Measurements from ENCODE around the gene FANCC.
"Not testable (repeated sequence)": the region's sequence is repeated elsewhere in the genome, so short reads cannot be mapped to it uniquely, and the experiment has no call there.

Gene FANCC

DNA sequence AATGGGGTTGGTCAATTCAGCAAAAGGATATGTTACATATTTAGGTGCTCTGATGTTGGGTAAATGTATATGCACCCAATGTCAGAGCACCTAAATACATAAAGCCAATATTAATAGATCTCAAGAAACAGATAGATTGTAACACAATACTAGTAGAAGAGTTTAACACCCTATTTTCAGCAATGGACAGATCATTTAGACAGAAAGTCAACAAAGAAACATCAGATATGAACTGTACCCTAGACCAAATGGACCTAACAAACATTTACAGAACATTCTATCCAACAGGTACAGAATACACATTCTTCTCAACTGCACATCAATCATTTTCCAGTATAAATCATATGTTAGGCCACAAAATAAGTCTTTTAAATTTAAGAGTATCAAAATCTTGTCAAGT lies 35.2 kb downstream of the FANCC start:
- DNase-seq, result no peak

DNA sequence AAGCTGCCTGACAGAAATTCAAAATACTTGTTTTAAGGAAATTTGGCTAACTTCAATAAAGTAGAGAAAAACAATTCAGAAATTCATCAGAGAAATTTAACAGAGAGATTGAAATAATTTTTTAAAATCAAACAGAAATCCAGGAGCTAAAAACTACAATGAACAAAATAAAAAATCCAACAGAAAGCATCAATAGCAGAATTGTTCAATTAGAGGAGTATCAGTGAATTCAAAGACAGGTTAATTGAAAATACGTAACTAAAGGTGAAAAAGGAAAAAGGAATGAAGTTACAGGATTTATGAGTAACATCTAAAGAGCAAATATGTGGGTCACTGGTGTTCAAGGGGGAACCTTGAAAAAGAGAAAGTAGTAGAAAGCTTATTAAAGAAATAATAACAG lies 36.8 kb downstream of the FANCC start:
- DNase-seq, result no peak

DNA sequence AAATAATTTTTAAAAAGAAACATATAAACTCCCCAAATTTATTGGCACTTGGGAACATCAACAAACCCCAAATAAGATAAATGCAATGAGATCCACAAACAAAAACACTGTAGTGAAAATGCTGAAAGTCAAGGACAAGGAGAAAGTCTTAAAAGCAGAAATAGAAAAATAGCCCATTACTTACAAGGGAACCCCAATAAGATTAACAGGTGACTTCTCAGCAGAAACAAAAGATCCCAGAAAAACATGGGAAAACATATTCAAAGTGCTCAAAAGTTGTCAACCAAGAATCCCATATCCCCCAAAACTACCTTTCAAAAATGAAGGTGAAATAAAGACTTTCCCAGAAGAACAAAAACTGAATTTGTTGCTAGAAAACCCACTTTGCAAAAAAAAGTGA lies 40.0 kb downstream of the FANCC start:
- no peak for DNase-seq

DNA sequence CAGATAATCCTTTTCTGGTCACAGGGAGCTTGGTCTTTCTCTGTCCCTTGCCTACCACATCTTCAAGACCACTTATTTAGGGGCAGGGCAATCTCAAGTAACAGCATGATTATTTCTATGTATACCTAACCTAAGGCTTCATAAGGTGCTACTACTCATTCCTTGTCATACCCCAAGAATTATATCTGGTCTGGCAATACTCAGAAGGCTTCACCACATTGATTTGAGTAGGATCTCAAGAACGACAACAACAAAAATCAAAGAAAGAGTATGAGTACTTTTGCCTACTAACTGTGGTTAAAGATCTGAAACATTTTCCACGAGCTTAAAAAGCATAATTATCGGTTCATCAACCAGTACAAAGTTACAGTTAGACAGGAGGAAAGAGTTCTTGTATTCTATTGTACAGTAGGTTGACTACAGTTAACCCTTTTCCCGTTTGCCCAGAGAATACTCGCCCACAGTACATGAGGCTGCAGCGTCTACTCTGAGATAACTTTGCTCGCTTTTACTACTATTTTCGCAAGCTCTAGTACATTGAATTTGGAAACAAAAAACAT lies 41.0 kb downstream of the FANCC start:
- DNase-seq, result no peak

DNA sequence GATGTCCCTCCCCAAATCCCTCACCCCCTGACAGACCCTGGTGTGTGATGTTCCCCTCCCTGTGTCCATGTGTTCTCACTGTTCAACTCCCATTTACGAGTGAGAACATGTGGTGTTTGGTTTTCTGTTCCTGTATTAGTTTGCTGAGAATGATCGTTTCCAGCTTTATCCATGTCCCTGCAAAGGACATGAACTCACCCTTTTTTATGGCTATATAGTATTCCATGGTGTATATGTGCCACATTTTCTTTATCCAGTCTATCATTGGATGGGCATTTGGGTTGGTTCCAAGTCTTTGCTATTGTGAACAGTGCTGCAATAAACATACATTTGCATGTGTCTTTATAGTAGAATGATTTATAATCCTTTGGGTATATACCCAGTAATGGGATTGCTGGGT lies 43.3 kb downstream of the FANCC start:
- DNase-seq, result not testable (repeated sequence)

DNA sequence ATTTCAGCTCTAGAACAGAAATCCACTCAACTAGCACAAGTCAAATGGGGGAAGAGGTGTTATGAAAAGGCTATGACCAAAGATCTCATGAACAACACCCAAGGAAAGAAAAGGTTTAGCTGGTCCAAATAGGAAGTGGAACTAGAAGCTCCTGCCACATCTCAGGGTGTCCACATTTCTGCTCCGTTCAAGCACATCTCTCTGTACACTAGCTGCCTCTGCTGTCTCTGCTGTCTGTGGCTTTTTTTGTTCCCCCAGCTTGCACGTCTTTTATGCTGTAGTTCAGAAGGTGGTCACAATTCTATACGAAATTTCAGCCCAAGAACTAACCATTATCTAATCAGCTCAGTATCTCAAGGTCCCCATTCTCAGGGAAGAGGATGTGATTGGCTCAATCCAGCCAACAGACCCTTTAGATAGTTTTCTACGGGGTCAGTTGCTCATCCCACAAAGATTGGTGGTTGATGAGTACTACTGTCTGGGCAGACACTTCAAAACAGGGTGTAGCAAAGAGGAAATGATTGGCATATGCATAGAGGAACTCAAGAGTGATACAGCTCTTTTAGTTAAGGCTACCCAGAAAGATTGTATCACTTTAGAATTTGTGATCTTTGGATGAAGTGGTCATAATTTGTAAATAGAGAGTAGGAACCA lies 44.0 kb downstream of the FANCC start:
- no peak for DNase-seq

DNA sequence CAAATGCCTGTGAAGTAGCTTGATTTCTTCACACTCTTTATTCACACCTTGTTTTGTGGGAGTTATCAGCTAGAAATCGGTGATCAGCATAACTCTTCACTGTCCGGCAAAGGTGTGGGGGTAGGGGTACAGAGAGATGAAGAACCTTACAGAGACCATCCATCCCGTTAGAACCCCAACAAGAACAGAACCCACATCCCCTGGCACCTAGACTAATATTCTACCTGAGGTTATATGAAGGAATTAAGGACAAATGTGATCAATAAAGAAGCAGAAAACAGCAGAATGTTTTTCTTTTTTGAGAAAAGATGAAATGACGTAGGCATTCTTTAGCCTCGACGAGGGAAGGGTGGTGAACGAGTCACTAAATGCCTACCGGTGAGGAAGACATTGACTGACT lies 44.7 kb downstream of the FANCC start:
- DNase-seq, result no peak

DNA sequence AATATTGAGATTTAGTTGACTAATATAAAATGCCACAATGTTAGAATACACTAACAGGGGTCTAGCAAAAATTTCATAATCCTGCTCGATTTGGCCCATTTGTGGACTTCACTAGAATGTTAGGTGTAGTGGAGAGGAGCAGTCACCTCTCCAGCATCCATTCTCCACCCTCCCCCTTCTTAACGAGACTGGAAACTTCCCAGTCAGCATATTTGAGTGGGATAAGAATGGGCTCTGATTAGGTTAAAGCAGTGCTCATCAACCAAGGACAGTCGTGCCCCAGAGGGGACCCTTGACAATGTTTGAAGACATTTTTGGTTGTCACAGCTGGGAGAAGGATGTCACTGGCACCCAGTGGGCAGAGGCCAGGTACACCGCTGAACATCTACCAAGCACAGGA lies 46.7 kb downstream of the FANCC start:
- no peak for DNase-seq

DNA sequence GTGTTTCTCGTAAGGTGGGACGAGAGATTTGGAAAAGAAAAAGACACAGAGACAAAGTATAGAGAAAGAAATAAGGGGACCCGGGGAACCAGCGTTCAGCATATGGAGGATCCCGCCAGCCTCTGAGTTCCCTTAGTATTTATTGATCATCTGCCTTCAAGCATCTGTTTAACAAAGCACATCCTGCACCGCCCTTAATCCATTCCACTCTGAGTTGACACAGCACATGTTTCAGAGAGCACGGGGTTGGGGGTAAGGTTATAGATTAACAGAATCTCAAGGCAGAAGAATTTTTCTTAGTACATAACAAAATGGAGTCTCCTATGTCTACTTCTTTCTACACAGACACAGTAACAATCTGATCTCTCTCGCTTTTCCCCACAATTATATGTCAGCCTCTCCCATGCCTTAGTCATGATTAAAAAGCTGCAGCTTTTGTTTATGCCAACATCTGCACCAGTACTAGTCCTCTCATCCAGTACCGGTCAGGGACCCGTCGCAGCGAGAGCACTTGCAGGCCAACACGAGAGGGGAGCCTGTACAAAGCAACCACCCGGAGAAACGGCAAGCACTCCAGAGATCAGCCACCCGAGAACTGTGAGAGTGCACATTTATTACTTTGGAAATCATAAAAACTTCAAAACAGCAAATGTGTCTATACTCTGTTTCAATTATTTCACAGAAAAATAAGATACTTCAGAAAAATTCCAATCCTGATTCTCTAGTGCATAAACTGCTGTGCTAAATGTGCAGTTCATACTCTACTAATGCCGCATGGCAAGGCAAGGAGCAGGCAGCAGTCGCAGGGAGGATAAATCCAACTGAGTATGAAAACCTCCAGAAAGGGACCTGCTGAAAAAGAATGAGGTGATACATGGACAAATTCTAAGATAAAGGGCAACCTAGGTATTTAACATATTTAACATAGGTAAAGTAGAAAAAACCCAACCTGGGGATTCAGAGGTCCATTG lies 47.4 kb downstream of the FANCC start:
- DNase-seq, result not testable (repeated sequence)

DNA sequence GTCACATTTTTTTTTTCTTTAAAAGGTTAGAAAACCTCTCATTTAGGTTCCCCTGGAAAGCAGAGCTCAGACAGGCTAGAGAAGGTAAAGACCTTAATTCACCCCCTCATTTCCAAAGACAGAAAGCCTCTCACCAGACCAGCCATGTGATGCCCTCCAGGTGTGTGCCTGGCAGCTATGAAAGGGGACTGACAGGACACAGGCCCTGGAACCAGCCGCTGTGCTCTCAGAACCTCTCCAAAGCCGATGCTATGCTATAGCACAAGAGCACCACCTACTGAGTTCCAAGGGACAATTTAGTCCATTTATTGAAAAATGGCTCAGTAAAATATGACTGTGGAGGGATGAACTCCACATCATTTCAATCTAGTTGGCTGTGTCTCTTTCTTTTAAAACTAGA lies 48.8 kb downstream of the FANCC start:
- no peak for DNase-seq

DNA sequence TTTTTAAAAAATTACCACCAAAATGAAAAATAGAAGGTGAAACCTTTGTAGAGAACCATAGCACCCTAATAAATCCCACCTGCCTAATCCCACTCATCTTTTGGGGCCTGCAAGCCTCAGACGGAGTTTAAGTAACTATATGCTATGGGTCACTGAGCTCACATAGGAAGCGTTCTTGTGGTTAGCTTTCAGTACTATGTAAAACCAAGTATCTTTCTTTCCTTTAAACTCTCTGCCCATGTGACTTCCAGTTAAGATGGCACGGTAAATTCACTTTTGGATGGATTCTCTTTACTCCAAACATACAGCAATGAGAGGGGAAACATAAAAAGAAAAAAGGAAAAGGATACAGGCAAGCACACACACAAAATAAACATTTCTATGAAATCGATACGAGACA lies 50.9 kb downstream of the FANCC start:
- no peak for DNase-seq

DNA sequence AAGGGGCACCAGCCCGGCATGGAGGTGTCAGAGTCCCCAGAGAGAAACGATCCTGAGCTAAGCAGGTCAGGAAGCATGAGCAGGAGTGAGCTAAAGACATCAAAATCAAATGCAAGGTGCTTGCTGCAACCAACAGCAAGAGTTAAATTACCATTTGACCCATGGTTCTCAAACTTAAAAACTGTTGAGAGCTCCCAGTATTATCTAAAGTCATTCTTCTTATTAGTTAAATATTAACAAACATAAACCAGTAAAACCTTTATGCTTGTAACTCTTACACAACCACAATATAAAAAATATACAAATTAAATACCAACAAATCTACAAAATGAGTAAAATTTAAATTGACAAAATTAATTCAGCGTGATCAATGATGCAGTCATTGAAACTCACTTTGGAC lies 51.5 kb downstream of the FANCC start:
- DNase-seq, result no peak

DNA sequence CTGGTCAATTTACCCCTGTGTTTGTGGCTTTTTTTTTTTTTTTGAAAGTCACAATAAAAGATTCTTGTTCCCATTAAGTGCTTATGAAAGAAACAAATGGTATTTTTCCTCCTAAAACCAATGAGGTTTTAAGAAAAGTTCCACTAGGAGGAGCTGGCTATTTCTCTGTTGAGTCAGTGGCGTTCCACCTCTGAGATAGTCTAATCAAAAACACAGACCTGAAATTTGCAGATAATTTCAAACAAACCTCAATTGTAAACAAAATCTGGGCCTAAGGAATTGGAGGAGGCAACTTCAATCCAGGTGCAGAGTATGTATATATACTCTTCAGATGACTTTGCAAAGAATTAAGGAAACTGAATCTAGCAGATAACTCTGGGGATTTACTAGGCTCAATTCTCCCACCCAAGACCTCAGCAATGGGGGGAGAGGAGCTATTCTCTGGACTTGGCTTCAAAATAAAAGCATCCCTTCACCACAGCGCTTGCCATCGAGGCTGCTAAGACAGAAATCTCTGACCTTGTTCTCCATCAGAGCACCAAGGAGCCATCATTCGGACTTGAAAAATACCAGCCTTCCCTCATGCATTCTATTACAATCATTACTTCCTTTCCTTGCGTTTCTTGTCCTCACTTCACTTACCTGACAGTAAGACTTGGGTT lies 52.4 kb downstream of the FANCC start:
- no peak for DNase-seq

DNA sequence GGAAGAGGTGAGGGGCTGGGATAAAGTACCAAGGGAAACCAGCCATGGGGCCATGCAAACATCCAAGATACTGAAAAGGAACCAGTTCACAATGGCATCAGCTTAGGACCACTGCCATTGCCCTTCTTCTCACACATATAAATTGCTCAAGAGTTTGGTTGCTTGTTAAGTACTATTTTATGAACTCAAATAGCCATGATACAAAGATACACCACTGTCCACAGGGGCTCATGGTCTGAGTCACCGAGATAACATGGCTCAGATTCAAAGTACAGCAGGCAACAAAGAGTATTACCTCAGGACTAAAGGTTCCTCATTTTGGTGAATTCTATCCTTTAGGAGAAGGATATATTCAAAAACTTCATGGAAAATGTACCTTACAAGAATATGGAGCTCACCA lies 55.6 kb downstream of the FANCC start:
- no peak for DNase-seq

DNA sequence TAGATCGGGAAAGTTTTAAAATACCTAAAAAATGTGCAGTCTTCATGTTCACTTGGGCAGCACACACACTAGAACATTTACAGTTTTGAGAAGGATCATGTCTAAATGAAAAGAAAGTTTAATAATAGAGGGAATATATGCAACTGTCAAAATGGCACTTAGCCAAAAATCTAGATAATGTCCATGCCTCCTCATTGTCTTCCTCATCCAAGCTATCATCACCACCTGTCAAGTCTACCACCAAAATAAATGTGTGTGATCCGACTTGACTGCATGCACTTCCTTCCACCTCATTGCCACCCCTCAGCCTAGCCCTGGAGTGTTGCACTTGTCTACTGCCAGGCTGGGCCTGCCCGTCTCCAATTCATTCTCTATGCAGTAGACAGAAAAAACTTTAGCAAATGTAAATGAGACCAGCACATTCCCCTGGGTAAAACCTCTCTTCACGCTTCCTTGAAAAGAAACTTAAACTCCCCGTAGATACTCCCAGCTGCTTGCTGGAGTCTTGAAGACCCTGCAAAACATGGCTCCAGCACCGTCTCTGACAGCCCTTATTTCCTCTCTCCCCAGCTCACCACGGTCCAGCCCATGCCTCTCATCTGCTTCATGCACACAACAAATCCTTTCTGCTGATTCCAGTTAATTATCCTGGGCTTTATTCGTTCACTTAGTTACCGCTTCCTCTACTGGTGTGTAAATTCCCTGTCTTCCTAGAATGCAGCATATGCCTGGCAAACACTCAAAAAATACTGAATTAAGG lies 66.9 kb downstream of the FANCC start:
- DNase-seq, result peak; percentile 36

DNA sequence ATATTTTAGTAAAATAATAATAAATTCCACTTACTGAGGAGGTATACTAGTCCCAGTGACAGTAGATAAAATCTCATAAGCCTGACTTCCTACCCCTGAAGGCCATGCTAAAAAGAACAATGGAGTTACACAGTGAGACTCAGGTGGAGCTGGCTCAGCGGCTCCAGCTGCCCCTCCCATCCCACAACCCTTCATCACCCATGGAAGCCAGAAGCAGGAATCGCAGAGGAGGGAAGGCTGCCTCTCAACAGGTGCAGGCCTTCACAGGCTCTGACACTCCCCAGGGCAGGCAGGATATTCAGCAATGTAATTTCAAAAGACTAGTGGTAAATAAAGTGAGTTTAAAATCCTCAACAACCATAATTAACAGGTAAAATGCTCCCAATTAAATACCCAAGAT lies 67.5 kb downstream of the FANCC start:
- DNase-seq, result peak; percentile 15

DNA sequence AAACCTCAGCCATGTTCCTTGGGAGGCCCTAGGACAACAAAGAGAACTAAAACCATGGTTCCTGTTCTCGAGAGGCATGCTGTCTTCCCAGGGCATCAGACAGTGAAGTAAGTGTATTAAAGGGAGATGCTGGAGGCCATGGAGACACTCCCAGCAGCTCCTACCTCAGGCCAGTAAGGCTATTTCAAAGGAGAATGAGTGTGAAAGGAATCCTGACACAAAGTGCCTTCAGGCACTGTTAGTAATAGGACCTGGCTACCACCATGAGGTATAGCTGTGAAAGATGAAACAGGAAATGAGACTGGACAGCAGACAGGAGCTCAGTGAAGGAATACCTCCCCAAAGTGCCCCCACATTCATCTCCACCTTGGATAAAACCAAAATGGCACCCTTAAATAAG lies 71.0 kb downstream of the FANCC start:
- DNase-seq, result no peak

DNA sequence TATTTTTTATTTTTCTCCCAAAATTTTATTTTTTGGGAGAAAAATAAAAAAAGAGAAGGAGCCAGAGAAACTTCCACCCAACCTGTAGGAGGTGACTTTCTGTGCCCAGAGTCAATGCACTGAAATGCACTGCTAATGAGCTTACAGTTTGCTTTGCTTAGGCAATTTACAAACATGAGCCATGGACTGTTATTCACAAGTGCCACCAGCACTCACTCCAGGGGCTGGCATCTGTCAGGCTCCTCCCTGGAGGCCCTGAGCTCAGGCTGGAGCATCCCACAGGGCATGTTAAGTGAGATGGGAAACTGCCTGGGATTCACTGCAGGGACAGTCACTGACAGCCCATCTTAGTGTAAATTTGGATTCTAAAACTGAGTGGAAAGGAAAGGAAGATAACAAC lies 74.9 kb downstream of the FANCC start:
- DNase-seq, result peak; percentile 63

DNA sequence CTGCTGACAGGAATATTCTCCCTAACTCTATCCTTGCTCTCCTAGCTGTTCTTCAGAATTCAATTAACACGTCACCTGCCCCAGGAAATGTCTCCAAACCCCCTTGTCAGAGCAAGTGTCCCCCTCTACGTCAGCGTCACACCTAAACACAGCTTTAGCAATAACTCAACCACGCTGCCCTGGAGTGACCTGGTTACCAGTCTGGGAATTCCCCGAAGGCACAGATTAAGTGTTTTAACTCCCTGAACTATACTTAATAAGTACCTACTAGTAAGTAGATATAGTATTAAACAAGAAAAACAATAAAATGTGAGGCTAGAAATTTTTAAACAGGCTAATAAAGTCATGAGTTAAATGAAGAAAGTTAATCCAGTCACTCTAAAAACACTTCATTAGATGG lies 78.4 kb downstream of the FANCC start:
- no peak for DNase-seq

DNA sequence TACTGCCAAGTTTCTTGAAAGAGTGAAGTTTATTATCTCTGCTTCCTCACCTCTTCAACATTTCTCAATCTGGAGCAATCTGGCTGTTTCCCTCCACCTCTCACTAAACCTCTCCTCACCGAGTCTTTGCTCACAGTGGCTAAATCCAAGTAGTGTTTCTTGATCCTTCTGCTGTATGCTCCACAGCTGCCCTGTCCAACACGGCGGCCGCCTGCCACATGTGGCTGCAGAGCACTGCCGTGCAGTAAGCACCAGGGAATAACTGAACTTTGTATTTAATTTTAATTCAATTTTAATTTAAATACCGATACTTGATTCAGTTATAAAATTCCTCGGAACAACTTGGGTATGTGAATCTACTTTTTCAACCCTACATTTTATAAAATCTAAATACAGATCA lies 80.2 kb downstream of the FANCC start:
- no peak for DNase-seq

DNA sequence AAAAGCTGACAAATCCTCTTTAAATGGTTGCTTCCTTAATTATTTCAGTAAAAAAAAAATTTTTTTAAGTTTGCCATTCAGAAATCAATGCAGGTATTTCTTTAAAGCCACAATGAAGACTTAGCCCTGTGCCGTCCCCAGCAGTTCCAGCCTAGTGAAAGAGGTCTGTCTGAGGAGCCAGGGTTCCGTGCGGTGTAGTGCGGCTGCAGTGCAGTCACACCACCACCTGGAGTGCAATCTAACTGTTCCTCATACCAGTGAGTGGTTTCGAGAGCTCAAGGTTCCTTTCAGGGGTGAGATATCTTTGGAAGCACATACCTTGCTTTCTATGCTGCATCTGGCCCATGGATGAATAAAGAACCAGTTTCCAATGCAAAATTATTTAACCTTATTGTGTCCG lies 87.5 kb downstream of the FANCC start:
- no peak for DNase-seq

DNA sequence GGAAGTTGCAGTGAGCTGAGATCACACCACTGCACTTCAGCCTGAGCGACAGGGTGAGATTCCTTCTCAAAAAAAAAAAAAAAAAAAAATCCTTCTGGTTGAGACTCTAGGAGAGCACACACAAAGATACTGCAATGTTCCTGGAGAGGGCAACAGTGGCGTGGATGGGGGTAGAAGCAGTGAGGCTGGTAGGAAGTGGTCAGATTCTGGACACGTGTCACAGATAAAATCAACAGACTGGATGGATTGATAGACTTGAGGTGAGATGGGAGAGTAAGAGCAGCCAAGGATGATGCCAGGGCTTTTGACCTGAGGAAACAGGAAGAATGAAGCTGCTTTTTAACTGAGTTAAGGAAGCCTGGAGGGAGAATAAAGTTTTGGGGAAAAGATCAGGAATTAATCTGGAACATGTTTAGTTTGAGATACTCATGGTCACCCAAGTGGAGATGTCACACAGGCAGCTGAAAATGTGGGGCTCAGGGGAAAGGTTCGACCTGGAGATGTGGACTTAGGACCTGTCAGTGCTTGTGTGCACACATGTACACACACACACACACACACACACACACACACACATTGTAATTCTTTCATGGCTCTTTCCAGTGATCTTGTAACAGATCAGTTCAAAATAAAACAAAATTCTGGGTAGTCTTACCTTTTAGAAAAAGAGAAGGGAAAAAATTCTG lies 88.1 kb downstream of the FANCC start:
- DNase-seq, result no peak

Data from NCI-H2171 (cell line).